HG03159 (cell line): Measurements from ENCODE around the gene ASTN2.

ENCODE experiments used
- ATAC-seq: cut with Tn5 transposase; IDR thresholded peaks from one replicate; pipeline ENCODE4 v1.9.1; 2021; ENCODE audit warnings: mild to moderate bottlenecking, moderate library complexity; ENCODE audit not compliant: unreplicated experiment

The ASTN2 gene

DNA sequence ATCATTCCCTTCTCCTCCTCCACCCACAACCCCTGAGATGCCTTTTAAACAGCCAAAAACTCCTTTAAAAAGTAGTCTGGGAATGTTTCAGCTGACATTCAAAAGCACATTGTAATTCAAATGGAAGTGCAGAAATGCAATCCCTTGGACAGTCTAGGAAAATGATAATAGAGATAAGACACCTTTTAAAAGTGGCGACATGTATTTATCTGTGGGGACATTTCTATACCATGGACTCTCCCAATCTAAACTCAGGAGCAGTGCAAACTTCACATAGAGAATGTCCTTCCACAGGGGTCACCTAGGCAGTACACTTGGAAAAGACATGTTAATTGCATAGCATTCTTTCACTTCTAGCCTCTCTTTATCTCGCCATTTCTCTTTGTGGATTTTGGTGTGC lies 694.7 kb downstream of the ASTN2 start:
- no peak for ATAC-seq

DNA sequence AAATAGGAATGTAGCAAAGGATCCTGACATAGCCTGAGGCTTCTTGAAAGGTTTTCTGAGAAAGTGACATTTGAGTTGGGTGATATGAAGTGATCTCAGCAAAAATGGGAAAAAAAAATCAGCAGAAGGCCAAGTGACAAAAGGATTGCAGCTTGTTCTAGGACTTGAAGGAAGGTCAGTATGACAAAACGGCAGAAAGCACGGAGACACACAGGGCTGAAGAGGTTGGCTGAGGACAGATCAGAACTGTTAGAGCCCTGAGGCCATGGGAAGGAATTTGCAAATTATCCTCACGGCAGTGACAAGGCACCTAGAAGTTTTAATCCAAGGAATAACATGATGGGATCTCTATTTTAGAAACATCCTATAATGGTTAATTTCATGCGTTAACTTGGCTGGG lies 696.7 kb downstream of the ASTN2 start:
- no peak for ATAC-seq

GRCh38 chr9:116717150-116717549 lies 697.7 kb downstream of the ASTN2 start:
- ATAC-seq, result no peak

- ATAC-seq, result no peak
These were observed 698.4 kb downstream of the ASTN2 start for GRCh38 chr9:116716438-116716837.

GRCh38 chr9:116715751-116716150 lies 699.1 kb downstream of the ASTN2 start:
- no peak for ATAC-seq

GRCh38 chr9:116713271-116713670 lies 701.6 kb downstream of the ASTN2 start:
- no peak for ATAC-seq

GRCh38 chr9:116712781-116713180 lies 702.1 kb downstream of the ASTN2 start:
- ATAC-seq, result no peak

DNA sequence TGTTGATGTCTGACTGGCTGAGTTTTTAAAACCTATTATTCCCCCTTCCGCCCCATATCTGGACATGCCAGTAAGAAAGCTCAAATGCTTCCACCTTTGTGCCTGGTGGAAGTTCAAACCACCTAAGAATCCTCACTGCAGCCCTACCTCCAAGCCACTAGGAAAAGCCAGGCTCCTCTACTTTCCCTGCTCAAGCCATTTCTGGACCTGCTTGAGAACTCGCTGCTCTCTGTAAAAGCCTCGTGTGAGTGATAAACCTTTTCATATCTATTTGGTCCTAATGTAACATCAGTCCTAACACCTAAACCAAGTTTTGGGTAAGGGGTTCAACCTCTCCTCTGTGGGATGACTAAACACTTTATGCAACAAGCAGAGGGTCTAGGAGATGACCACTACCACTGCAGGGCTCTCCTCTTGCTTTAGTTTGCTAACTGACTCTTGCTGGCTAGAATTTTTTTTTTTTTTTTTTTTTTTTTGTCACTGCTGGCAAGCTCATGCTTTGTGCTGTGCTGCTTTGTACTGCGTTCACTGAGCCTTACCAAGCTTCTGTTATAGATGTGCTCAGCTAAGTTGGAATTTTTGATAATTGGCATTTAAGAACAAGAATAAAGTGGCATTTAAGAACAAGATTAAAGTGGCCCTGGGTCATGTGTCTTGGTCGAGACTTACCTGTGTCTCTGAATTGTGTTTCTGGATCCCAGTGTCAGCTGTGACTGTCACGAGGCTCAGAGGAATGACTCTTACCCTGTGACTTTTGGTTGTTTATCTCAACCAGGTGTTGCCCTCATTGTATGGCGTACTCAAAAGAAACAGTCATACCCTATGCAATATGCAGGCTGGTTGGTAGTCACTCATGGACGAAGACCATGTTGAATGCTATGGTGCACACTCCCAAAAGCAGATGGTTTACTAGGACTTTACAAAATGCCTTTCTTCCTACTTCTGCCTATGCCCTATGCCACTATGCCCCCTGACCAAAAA lies 708.3 kb downstream of the ASTN2 start:
- no peak for ATAC-seq

DNA sequence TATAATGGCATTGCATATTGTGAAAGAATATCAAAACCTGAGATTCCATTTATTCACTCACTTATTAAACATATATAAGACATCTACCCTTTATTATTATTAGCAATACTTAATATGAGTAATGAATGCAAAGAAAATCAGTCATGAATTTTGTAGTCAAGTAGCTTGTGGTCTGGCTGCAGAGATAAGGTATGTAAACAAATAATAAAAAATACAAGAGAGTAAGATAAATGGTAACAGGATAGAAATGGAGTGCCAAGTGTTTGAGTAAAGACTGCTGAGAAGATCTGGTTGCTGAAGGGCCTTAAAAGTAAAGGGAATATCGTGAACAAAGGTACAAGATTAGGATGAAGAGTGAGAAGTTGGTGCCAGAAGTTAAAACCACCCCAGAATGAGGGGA lies 709.3 kb downstream of the ASTN2 start:
- no peak for ATAC-seq

DNA sequence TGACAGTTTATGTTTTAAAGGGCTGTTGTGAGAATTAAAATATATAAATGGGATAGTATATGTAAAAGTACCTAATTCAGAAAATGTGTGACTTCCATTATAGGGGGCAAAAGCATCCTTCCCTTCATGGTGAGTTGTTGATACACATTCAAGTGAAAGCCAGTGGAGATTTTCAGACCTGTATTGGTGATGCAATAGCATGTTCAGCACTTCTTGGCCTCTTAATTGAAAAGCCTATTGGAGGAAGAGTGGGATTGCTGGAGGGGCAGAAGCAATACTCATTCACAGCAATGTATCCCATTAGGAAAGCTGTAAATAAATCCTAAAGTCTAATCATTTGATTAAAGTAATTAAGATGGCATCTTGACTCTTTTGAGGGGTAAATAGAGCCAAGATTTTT lies 710.4 kb downstream of the ASTN2 start:
- no peak for ATAC-seq

- no peak for ATAC-seq
These were observed 711.2 kb downstream of the ASTN2 start for GRCh38 chr9:116703634-116704033.

DNA sequence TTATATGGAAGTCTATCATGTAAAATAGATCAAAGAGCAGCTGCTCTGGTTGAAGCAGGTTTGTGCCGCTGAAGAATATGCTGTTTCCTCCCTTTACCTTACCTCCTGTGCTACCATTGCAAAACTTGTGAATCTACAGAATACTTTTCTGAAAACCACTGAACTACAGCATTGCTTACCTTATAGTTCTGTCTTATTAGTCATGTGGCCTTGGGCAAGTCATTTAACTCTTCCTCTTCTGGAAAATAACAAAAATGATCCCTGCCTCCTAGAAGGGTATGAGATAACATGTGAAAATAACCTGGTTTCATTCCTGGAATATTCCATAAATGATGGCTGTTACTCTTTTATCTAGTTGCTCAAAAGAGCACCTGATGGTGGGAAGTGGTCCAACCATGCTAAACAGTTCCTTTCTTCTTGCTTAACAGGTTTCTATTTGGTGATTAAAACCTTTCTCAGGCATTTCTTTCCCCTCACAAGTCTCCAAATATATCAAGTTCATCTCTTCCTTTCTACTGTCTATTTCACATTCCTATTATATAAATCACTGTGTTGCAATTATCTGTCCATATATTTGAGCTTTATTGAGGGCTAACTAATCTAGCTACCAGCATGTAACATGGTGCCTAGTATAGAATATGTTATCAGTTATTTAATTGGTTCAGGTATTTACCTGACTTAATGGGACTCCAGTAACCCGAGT lies 712.8 kb downstream of the ASTN2 start:
- ATAC-seq, result no peak

DNA sequence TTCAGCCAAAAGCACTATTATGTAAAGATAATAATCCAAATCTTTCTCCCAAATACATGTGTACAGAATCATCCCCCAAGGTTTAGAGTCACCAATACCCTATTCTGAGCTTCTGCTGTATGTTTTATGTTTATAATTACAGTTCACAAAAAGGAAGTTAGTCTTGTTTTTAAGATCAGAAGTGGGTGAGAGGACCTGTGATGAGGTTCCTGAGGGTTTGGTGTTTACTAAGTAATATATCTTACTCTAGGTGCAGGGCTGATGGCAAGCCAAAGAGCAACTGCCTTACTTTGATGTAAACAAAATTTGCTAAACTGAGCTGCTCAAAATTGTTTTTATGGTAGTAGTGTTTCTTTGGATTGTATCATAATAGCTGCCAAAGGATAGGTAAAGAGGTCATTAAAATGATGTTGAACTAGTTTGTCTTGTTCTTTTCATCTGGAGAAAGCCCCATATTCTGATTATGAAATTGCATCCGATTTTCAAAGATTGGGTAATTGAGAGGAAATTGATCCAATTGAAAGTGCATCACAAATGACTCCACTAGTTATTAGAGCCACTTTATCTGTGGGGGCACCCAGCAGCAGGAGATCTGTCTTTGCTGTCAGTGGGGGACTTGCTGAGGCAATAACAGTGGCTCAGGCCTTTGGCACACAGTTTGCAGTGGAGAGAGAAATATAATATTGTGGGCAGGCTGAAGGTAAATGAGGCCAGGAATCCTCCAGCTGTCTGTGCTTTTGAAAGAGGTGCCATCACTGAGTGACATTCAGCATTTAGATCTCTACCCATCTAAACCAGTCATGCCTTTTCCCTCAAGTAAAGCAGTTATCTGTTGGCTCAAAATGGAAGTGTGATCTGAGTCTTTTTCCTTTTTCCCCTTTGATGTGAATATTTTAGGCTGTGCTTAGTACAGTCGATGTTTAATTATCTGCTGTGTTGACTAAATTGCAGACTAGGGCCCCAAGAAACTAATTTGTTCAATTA lies 713.7 kb downstream of the ASTN2 start:
- no peak for ATAC-seq

DNA sequence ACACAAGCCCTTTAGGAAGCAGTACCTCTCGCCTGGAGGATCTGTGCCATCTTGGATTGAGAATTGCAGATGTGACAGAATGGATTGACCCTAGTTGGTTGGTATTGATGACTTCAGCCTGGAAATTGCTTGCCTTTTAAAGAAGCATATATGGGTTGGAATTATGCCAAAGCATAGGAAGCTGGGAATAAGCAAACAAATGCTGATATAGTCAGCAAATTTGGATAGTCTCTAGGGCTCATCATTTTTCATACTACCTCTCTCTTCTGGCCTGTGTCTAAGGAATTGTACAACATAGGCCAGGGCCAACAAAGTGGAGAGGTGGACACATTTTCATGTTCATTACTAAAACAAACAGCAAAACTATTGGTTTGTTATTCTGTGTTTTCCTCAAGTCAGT lies 714.6 kb downstream of the ASTN2 start:
- no peak for ATAC-seq

DNA sequence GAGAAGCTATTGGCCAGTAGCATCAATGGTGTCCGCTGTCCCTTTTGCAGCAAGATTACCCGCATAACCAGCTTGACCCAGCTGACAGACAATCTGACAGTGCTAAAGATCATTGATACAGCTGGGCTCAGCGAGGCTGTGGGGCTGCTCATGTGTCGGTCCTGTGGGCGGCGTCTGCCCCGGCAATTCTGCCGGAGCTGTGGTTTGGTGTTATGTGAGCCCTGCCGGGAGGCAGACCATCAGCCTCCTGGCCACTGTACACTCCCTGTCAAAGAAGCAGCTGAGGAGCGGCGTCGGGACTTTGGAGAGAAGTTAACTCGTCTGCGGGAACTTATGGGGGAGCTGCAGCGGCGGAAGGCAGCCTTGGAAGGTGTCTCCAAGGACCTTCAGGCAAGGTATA lies 717.0 kb downstream of the ASTN2 start:
- ATAC-seq, result no peak

- ATAC-seq, result no peak
These were observed 717.5 kb downstream of the ASTN2 start for GRCh38 chr9:116697362-116697761.

DNA sequence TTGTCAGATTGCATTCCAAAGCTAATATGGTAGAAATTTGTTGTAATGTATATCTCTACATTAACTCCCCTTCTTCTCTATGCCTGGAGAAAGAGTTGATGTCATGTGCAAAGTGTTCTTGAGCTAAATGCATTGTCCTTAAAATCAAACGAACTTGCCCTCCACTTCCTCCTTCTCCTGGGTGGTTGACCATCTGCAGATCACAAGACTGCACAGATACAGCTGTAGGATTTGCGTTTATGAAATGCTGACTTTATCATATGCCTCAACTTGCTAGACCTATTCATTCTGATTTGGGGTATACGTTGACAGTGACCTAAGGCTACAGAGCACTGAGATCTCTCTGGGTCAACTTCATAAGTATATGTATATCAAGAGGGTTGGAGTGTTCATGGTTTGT lies 719.4 kb downstream of the ASTN2 start:
- ATAC-seq, result no peak

DNA sequence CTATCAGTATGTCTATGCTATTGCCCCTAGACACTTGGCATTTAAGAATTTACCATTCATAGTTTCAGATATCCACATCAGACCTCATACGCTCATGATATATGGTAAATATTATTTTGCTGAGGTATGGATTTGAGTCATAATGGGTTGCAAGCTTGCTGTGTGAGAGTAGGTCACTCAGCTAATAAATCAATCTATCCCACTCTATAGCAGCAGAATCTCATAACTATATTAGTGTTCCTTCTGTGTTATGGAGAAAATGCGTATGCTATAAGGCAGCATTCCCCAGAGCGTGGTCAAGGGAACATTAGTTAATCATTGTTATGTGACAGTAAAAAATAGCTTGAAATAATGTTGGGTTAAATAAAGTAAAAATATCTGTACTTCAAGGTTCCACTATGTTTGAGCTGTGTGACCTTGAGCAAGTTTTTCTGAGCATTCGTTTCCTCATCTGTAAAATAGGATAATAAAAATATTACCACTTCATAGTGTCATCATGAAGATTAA lies 720.0 kb downstream of the ASTN2 start:
- ATAC-seq, result no peak

DNA sequence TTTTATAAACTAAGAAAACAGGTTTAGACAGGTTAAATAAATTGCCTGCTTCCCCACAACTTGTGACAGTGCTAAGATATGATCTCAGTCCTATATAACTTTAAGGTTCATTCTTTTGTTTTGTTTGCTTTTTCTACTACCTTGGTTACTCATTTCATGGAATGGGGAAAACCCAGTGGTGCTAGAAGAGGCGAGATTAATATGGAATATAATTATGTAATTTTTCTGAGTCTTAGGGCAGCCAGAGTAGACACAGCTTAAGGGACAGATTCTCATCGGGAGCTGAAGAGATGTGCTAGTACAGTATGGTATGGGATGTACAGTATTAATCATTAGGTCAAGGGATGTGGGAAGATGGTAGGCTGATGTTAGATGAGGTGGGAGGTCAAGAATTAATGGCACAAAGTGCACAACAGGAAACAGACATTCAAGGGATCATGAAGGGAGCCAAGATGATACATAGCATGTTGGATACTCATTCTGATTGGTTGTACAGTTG lies 721.6 kb downstream of the ASTN2 start:
- ATAC-seq, result no peak

DNA sequence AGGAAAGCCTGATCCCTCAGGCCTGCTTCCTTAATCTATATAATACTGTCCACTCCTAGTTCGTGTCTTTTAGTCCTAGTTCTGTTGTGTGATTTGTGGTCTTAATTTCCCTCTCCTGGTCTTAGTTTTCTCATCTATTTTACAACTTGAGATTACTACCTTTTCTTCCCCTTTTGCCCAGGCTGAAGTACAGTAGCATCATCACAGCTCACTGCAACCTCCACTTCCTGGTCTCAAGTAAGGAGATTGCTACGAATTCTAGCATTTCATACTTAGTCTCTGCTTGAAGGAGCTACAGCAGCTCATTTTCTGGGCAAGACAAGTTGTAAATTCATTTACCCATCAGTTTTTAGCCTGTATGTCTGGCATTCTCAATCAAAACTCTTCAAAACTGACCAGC lies 722.2 kb downstream of the ASTN2 start:
- ATAC-seq, result no peak

DNA sequence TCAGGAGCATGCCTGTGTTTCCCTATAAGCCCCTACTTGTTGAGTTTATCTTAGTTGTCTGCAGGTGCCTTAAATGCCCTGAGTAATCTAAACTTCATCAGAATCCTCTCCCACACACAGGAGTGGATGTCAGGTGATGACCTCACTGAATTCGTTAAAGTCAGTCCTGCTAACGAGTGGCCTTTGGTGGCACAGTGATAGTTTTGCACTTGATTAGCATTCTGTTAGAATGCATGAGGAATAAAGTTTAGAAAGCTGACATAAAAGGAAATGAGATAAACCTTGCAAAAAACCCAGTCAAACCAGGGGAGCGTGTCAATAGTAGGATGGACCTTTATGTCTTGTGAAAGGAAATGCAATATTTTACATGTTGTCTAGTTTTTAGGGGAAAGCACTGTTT lies 723.2 kb downstream of the ASTN2 start:
- ATAC-seq, result no peak
